NCI-H2171 treated with DMSO at 0.1 percent for 48 hours (cell line): ENCODE results near the gene RAD51B.
"Not testable (repeated sequence)": the region's sequence is repeated elsewhere in the genome, so short reads cannot be mapped to it uniquely, and the experiment has no call there.

Experiments used
- DNase-seq: peaks from one replicate; lab custom pipeline; 2025; lab: John Stamatoyannopoulos, UW

The RAD51B gene

DNA sequence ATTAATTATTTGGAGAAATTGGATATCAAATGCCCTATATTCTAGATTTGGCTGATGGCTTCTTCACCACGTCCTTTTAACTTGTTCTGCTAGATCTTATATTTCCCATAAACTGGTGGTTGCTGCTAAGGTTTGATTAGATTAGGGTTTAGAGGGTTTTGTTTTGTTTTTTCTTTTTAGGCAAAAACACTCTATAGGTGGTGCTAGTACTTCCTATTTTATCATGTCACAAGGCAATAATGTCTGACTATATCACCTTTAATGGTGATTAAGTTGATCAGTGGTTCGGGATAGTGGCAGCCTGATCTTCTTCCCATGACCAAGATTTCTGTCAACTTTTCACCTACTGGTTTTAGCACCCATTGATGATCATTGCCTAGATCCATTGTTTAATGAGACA is 455.1 kb downstream of the RAD51B start:
- no peak for DNase-seq

- no peak for DNase-seq
These were observed 459.2 kb downstream of the RAD51B start for GRCh38 chr14:68278576-68279436.

- no peak for DNase-seq
These were observed 459.8 kb downstream of the RAD51B start for GRCh38 chr14:68279437-68279720.

DNA sequence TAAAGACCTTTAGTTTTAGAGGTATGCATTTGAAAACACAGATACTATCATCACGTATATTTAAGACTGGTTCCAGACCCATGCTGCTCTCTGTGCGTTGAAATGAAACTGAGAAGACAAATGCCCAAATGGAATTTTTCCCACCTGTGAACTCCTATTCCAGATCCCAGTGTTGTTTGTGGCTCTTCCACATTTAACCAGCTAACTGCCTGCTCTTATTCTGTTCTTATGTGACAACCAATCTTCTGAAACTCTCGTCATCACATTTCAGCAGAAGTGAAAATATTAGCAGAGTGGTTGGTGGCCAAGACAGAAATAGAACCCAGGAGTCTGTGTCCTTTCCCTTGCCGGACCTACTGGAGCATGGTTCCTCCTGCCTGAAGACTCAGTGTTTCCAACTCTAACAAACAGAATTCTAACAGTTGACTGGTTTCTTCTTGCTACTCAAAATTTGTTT is 460.2 kb downstream of the RAD51B start:
- no peak for DNase-seq

- no peak for DNase-seq
These were observed 461.9 kb downstream of the RAD51B start for GRCh38 chr14:68281497-68281896.

GRCh38 chr14:68282479-68283377 is 463.1 kb downstream of the RAD51B start:
- DNase-seq: no peak

DNA sequence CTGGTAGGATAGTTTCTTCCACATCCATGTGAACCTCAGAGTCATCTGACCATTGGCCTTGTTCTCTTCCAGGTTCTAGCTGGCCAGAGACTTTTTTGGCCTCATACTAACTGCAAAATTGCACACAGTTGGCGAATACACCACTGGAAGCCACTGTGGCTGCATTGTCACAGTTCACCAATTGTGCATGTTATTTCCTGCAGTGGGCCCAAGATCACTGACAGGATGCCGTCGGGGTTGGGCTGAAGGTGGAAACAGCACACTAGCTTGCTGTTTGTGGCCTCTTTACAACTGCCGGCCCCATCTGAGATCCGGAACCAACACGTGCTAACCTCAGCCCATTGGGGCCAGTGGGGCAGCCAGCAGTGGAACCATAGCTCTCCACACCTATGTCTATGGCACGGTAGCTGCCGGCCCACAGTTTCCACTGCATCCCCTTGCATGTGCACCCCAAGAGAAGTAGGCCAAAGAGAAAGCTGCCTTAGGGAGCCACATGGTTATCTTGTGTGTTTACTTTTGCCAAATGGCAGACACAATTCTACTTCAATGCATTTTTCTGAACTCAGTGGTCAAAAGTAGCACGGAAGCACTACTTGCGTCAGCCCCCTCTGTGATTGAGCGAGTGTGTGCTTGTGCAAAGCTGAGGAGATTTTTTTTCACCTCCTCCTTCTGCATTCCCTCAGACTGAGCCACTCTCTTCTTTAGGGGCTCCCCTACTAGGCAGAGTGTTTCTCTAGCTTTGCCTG is 464.0 kb downstream of the RAD51B start:
- no peak for DNase-seq

DNA sequence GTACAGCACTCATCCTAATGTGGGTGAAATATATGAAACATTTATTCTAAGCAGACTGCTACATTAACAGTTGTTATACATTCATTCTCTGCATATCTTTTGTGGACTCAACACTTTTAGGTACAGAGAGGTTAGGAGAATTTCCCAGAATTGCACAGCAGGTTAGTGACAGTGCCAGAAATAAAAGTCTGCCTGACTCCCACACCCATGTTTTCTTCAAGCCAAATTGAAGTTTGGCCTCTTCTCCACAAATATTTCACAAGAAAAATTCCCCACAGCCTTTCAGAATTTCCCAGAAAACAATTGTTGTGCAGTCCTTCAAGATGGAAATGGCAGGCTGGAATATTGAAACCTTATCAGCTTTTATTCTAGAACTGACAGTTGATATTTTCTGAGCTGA is 464.8 kb downstream of the RAD51B start:
- DNase-seq: no peak

GRCh38 chr14:68284834-68285233 is 465.3 kb downstream of the RAD51B start:
- no peak for DNase-seq

DNA sequence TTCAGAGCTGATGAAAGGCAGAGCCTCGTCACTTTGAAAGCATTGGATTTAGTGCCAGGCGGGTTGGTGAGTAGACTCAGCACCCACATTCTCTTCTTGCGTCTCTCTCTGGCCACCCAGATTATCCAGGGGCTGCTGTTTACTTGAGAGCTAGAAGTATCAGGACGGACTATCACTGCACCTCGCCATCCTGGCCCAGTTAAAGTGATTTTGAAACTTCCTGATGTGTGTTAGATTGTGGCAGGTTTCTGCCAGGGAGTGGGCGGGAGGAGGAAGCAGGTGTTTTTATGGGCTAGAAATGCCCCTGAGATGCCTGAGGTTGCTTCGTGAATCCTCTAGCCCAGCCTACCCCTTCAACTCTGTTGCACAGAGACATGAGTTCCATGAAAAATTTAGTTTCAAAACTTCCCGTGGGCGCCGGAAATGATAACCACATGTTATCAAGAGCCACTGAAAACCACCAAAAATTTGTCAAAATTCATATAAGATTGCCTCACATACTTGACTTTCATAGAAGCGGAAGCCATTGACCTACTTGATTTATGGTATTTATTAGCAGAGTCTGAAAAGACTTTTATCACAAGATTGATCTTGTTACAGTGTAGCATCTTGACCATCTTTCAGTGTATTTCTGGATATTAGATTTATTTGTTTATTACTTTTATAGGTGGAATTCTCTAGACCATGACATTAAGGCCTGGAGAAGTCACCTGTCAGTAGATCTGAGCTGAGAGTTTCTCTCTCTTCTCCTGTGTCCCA is 466.0 kb downstream of the RAD51B start:
- DNase-seq: no peak

- DNase-seq: no peak
These were observed 467.1 kb downstream of the RAD51B start for GRCh38 chr14:68286667-68287066.

- not testable (repeated sequence) for DNase-seq
These were observed 469.9 kb downstream of the RAD51B start for GRCh38 chr14:68289452-68289851.

DNA sequence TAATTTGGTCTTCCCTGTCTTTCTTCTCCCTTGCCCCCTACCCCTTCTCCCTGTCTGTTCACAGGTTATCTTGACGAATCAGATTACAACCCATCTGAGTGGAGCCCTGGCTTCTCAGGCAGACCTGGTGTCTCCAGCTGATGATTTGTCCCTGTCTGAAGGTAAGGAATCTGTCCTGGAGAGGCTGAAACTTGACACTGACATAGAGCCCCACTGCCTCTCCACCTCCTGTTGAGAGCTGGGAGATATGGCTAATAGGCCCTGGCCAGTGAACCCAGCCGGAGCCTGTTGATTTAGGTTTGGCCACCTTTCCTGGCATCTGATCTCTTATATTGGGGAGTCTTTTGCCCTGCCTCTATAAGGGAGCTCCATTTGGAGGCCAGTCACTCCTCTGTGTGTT is 472.2 kb downstream of the RAD51B start:
- DNase-seq: peak; percentile 49

GRCh38 chr14:68292441-68293215 is 473.0 kb downstream of the RAD51B start:
- DNase-seq: no peak

- no peak for DNase-seq
These were observed 473.8 kb downstream of the RAD51B start for GRCh38 chr14:68293404-68293803.

- no peak for DNase-seq
These were observed 475.8 kb downstream of the RAD51B start for GRCh38 chr14:68295316-68295816.

DNA sequence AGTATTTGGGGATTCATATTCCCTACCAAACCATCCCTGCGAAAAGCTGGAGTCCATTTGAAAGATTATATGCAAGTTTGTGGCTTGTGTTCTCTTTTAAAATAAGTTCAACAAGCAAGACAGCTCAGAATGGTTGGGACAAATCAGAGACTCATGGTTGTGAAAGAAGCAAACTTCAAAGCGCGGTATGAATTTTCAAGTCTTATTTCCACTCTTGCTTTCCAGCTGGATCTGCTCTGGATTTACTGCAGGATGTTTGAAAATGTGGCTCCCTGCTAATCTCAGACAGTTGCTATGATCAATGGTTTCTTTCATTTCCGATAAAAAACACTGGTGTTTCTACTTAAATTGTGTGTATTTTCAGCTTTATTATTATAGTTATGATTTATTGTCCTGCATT is 477.5 kb downstream of the RAD51B start:
- no peak for DNase-seq

GRCh38 chr14:68297876-68298468 is 478.4 kb downstream of the RAD51B start:
- no peak for DNase-seq

DNA sequence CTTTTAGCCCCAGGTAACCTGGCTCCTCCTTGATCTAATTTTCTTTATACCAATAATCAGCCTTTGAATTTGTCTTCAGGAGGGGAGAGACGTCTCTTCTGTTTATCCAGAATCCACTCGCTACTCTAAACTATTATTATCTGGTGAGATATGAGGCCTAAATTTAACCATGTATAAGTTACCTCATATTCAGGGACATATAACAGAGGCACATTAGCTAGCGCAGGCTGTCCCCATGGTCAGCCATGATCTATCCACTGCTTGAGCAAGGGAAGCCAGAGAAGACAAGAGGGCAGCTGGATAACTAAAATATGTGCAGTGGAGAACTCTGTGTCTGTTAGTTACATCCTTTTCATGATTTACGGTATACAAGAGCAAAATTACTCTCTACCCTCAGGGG is 481.0 kb downstream of the RAD51B start:
- DNase-seq: no peak

DNA sequence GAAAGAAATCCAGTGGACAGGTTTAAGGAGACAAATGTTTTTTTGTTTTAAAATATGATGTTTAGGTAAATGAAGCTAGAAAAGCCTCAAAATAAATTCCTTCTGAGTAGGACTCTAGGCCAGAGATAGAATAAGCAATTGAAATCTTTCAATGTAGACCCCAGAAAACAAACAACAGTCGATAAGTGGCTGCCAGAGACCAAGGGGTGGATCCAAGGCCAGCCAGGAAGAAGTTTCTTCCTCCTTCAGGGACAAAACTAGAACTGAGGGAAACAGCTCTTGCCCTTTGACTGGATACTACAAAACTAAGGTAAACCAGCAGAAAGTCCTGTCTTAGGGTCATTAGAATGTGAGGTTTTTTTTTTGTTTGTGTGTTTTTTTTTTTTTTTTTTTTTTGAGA is 481.6 kb downstream of the RAD51B start:
- no peak for DNase-seq
